ENCODE measurements around the gene PRPF40B. TPM values are rescaled to one million over a fixed set of nuclear protein-coding genes. Genes with fewer than 3 reads are reported as not detected.
A peak's percentile ranks its signal among the peaks of the same experiment; 100 is the strongest.

The PRPF40B gene
- total and polyA plus RNA-seq, 12 donors = 13.4 to 37.5 (median 21.6) TPM

DNA sequence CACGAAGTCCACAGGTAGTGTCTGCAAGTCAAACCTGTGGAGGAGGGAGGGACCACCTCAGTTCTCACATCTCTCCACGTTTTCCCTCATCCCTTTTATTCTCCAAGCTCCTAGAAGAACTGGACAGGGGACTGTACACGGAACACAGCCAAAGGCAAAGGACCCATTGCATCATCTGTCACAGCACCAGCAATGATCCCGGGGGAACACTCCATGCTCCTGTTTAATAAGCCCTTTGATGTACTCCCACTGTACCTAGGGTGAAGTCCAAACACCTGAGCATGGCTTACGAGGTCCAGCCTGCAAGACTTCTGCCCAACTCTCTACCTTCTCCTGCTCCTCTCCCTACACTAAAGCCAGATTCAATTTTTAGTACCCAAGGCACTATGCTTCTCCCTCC lies 26.5 kb downstream of the PRPF40B start:
- WGBS, 2 donors = 83 to 86% methylated on average over 5 of the region's 5 CpGs
- TF ChIP-seq, protein P1, sequence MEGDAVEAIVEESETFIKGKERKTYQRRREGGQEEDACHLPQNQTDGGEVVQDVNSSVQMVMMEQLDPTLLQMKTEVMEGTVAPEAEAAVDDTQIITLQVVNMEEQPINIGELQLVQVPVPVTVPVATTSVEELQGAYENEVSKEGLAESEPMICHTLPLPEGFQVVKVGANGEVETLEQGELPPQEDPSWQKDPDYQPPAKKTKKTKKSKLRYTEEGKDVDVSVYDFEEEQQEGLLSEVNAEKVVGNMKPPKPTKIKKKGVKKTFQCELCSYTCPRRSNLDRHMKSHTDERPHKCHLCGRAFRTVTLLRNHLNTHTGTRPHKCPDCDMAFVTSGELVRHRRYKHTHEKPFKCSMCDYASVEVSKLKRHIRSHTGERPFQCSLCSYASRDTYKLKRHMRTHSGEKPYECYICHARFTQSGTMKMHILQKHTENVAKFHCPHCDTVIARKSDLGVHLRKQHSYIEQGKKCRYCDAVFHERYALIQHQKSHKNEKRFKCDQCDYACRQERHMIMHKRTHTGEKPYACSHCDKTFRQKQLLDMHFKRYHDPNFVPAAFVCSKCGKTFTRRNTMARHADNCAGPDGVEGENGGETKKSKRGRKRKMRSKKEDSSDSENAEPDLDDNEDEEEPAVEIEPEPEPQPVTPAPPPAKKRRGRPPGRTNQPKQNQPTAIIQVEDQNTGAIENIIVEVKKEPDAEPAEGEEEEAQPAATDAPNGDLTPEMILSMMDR (IDR thresholded peaks at IDR 0.05) = no peak

GRCh38 chr12:49651855-49652254 lies 28.5 kb downstream of the PRPF40B start:
- Histone ChIP-seq H3K27ac (peak overlapping the region in 2 of 10 donors; percentile 10 to 18), H3K4me3 (no peak overlapping the region), H3K36me3 (peaks cover 0 to 99% (median 58%) of the 10 kb centered on the region in 9 donors), H3K9me3 (no peaks in the 10 kb centered on the region), H3K27me3 (no peaks in the 10 kb centered on the region), H3K4me1 (peaks cover 15 to 74% (median 43%) of the 10 kb centered on the region in 9 donors)
- DNase-seq = no peak
- intact Hi-C loops (cut with DNase I) = no loop called here
- no peak for ATAC-seq
- WGBS, 2 donors = 78 to 83% methylated on average over 8 of the region's 8 CpGs
- TF ChIP-seq, protein P1 (IDR thresholded peaks at IDR 0.05) = no peak

More for the DNA sequence above, 26.5 kb downstream of the PRPF40B start:
- Histone ChIP-seq H3K9me3 (no peaks in the 10 kb centered on the region), H3K36me3 (peaks cover 0 to 100% (median 60%) of the 10 kb centered on the region in 9 donors), H3K27ac (peak overlapping the region in 4 of 10 donors; percentile 15 to 90 (median 50)), H3K4me1 (peaks cover 17 to 74% (median 48%) of the 10 kb centered on the region in 9 donors), H3K27me3 (no peaks in the 10 kb centered on the region), H3K4me3 (no peak overlapping the region)
- ATAC-seq (no peak), DNase-seq (no peak)
- intact Hi-C loops (cut with DNase I) = loop anchor here in 2 of 10 donors (10.0 kb wide), 2 partner anchors 175 to 185 kb away; partner anchors contain the start of gene NCKAP5L (in 1 of the 2)

- no peak for DNase-seq
- Histone ChIP-seq H3K4me1 (peaks cover 11 to 74% (median 38%) of the 10 kb centered on the region in 9 donors), H3K4me3 (no peak overlapping the region), H3K36me3 (peaks cover 0 to 100% (median 61%) of the 10 kb centered on the region in 9 donors), H3K9me3 (no peaks in the 10 kb centered on the region), H3K27me3 (no peaks in the 10 kb centered on the region), H3K27ac (no peak overlapping the region)
- intact Hi-C loops (cut with DNase I) = no loop called here
- ATAC-seq = no peak
- TF ChIP-seq, protein P1 (IDR thresholded peaks at IDR 0.05) = no peak
- WGBS, 2 donors = 96 to 97% methylated on average over 4 of the region's 4 CpGs
These were observed 29.7 kb downstream of the PRPF40B start for GRCh38 chr12:49652921-49653520.

DNA sequence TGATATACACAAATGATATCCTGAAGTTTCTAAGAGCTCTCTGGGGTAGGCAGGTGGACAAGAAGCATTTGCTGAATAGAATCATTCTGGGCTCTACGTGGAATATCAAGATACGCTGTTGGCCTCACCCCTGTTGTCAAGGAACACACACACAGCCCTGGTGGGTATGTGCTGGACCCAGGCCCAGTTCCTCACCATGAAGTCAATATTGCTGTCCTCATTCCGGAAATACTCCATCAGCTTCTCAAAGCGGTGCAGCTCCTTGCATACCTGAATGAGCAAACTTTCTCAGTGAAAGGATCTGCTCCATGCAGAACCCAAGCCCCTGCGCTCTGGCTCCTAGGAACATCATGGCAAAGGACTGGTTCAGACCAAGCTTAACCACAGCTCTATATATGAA lies 31.4 kb downstream of the PRPF40B start:
- DNase-seq = no peak
- no peak overlapping the region for H3K4me3 ChIP-seq
- peaks cover 0 to 99% (median 56%) of the 10 kb centered on the region in 9 donors for H3K36me3 ChIP-seq
- WGBS, 2 donors = 78 to 82% methylated on average over 5 of the region's 5 CpGs
- H3K27me3 ChIP-seq = no peaks in the 10 kb centered on the region
- H3K27ac ChIP-seq = peak overlapping the region in 8 of 10 donors; percentile 54 to 97 (median 73)
- ATAC-seq = no peak
- TF ChIP-seq, protein P1 (IDR thresholded peaks at IDR 0.05) = no peak
- intact Hi-C loops (cut with DNase I) = no loop called here
- peaks cover 15 to 74% (median 43%) of the 10 kb centered on the region in 9 donors for H3K4me1 ChIP-seq
- no peaks in the 10 kb centered on the region for H3K9me3 ChIP-seq
